Suprapubic skin (tissue), 3 donors: Measurements from ENCODE around the gene NRF1.

Source experiments
- CTCF ChIP-seq, 2 donors: fragments of 200-600 bp in 1 of 2; fragments of 450-650 bp in 1 of 2; sonication (generic) in 1 of 2; IDR thresholded peaks; one replicate each; pipeline ENCODE4 v1.5.1; 2016 to 2019; ENCODE audit warnings: antibody characterized with exemption in 2 of 2, mild to moderate bottlenecking in 1 of 2, moderate library complexity in 1 of 2
- EP300 ChIP-seq: sonication (generic); formaldehyde crosslinking; IDR thresholded peaks from one replicate; pipeline ENCODE4 v1.6.1; 2017; ENCODE audit warnings: antibody characterized with exemption
- POLR2A ChIP-seq, 2 donors: fragments of 450-650 bp; IDR thresholded peaks; one replicate each; pipeline ENCODE4 v1.6.1; 2017; ENCODE audit warnings: antibody characterized with exemption in 2 of 2, mild to moderate bottlenecking in 2 of 2, moderate library complexity in 2 of 2

- TF ChIP-seq CTCF (IDR thresholded peaks at IDR 0.05): no peak
- no peak for TF ChIP-seq POLR2A (IDR thresholded peaks at IDR 0.05)
- TF ChIP-seq EP300: no peak
Observed at GRCh38 chr7:129775695-129776361, 164.3 kb downstream of the NRF1 start.
